ENCODE measurements around the gene LRRC10. TPM values are rescaled to one million over a fixed set of nuclear protein-coding genes. Genes with fewer than 3 reads are reported as not detected.

LRRC10 gene
- total and polyA plus RNA-seq, 2 experiments from 2014 or later, result not detected

- Histone ChIP-seq H3K4me2 (ENCODE audit: unreplicated experiment) (no peak overlapping the region), H3K27me3 (replicated peaks; ENCODE audit: insufficient read depth) (no peaks in the 10 kb centered on the region), H3K9me3 (ENCODE audit: low read depth) (no peaks in the 10 kb centered on the region), H3K4me3 (no peak overlapping the region), H3K36me3 (ENCODE audit: low read depth) (peaks cover 51% of the 10 kb centered on the region), H2AFZ (no peak overlapping the region), H3K79me2 (ENCODE audit: insufficient read depth) (peaks cover 21% of the 10 kb centered on the region; the same call in 1 of the 2 replicates), H3K9me2 (ENCODE audit: insufficient read depth) (no peaks in the 10 kb centered on the region), H3K27ac (no peak overlapping the region), H3K9ac (no peak overlapping the region), H4K20me1 (ENCODE audit: insufficient read depth) (no peaks in the 10 kb centered on the region), H3K4me1 (ENCODE audit: insufficient read depth) (peaks cover 12% of the 10 kb centered on the region), H3F3A (ENCODE audit: insufficient read depth) (peaks cover 7% of the 10 kb centered on the region; the same call in 1 of the 2 replicates)
- TF ChIP-seq EZH2 (IDR thresholded peaks at IDR 0.05; ENCODE audit: insufficient read depth, poor library complexity, severe bottlenecking), result no peak
- no peak for TF ChIP-seq EZH2phosphoT487 (IDR thresholded peaks at IDR 0.05; ENCODE audit: insufficient read depth, low read depth)
- DNase-seq, result peak; percentile 48
- in situ Hi-C loops (cut with MboI), result loop anchor here (10.0 kb wide), 1 partner anchor 171 kb away; no protein-coding TSS in a partner anchor
- WGBS, 2 experiments (ENCODE audit: low coverage in 1 of 2, low lambda C conversion rate in 2 of 2, missing lambda C conversion rate in 2 of 2), result 82 to 87% methylated on average over 3 of the region's 3 CpGs
These were observed 35.4 kb downstream of the LRRC10 start for GRCh38 chr12:69575346-69575745.

GRCh38 chr12:69570545-69571399 is 39.9 kb downstream of the LRRC10 start:
- no peaks in the 10 kb centered on the region for H3K27me3 ChIP-seq (replicated peaks; ENCODE audit: insufficient read depth)
- H3K9me2 ChIP-seq (ENCODE audit: insufficient read depth), result no peaks in the 10 kb centered on the region
- H3K27ac ChIP-seq, result no peak overlapping the region
- no peaks in the 10 kb centered on the region for H4K20me1 ChIP-seq (ENCODE audit: insufficient read depth)
- TF ChIP-seq EZH2phosphoT487 (IDR thresholded peaks at IDR 0.05; ENCODE audit: insufficient read depth, low read depth) (no peak), EZH2 (IDR thresholded peaks at IDR 0.05; ENCODE audit: insufficient read depth, poor library complexity, severe bottlenecking) (no peak)
- no peak overlapping the region for H3K4me2 ChIP-seq (ENCODE audit: unreplicated experiment)
- H3K4me3 ChIP-seq, result no peak overlapping the region
- in situ Hi-C loops (cut with MboI), result loop anchor here (10.0 kb wide), 1 partner anchor 166 kb away; no protein-coding TSS in a partner anchor
- DNase-seq, result peak; percentile 80
- H3K36me3 ChIP-seq (ENCODE audit: low read depth), result peaks cover 48% of the 10 kb centered on the region
- H3K9me3 ChIP-seq (ENCODE audit: low read depth), result no peaks in the 10 kb centered on the region
- H2AFZ ChIP-seq, result no peak overlapping the region
- H3K79me2 ChIP-seq (ENCODE audit: insufficient read depth), result peaks cover 27% of the 10 kb centered on the region
- H3K9ac ChIP-seq, result no peak overlapping the region
- 7 to 10% methylated on average over 6 of the region's 6 CpGs for WGBS, 2 experiments (ENCODE audit: low coverage in 1 of 2, low lambda C conversion rate in 2 of 2, missing lambda C conversion rate in 2 of 2)
- H3F3A ChIP-seq (ENCODE audit: insufficient read depth), result peaks cover 30% of the 10 kb centered on the region
- H3K4me1 ChIP-seq (ENCODE audit: insufficient read depth), result peaks cover 30% of the 10 kb centered on the region

GRCh38 chr12:69570000-69570516 is 40.6 kb downstream of the LRRC10 start:
- H3F3A ChIP-seq (ENCODE audit: insufficient read depth), result peaks cover 30% of the 10 kb centered on the region
- no peak for TF ChIP-seq EZH2 (IDR thresholded peaks at IDR 0.05; ENCODE audit: insufficient read depth, poor library complexity, severe bottlenecking)
- TF ChIP-seq EZH2phosphoT487 (IDR thresholded peaks at IDR 0.05; ENCODE audit: insufficient read depth, low read depth), result no peak
- no peaks in the 10 kb centered on the region for H3K9me3 ChIP-seq (ENCODE audit: low read depth)
- no peaks in the 10 kb centered on the region for H3K27me3 ChIP-seq (replicated peaks; ENCODE audit: insufficient read depth)
- H2AFZ ChIP-seq, result no peak overlapping the region
- no peak overlapping the region for H3K9ac ChIP-seq
- H3K4me1 ChIP-seq (ENCODE audit: insufficient read depth), result peaks cover 24% of the 10 kb centered on the region
- H4K20me1 ChIP-seq (ENCODE audit: insufficient read depth), result no peaks in the 10 kb centered on the region
- WGBS, 2 experiments (ENCODE audit: low coverage in 1 of 2, low lambda C conversion rate in 2 of 2, missing lambda C conversion rate in 2 of 2), result 80 to 83% methylated on average over 10 of the region's 10 CpGs
- peak; percentile 44 for DNase-seq
- no peak overlapping the region for H3K4me3 ChIP-seq
- peaks cover 43% of the 10 kb centered on the region for H3K36me3 ChIP-seq (ENCODE audit: low read depth)
- H3K9me2 ChIP-seq (ENCODE audit: insufficient read depth), result no peaks in the 10 kb centered on the region
- peak overlapping the region; percentile 53 for H3K4me2 ChIP-seq (ENCODE audit: unreplicated experiment)
- peak overlapping the region; percentile 35 for H3K27ac ChIP-seq
- peaks cover 27% of the 10 kb centered on the region for H3K79me2 ChIP-seq (ENCODE audit: insufficient read depth)
- in situ Hi-C loops (cut with MboI), result loop anchor here (10.0 kb wide), 1 partner anchor 165 kb away; no protein-coding TSS in a partner anchor

- H3K9me3 ChIP-seq (ENCODE audit: low read depth), result no peaks in the 10 kb centered on the region
- 12% methylated on average over 4 of the region's 4 CpGs for WGBS, 2 experiments (ENCODE audit: low coverage in 1 of 2, low lambda C conversion rate in 2 of 2, missing lambda C conversion rate in 2 of 2)
- peak overlapping the region; percentile 35 for H3K27ac ChIP-seq
- no peak overlapping the region for H2AFZ ChIP-seq
- no peaks in the 10 kb centered on the region for H3K27me3 ChIP-seq (replicated peaks; ENCODE audit: insufficient read depth)
- H3K9me2 ChIP-seq (ENCODE audit: insufficient read depth), result no peaks in the 10 kb centered on the region
- peak; percentile 75 for DNase-seq
- H3F3A ChIP-seq (ENCODE audit: insufficient read depth), result peaks cover 30% of the 10 kb centered on the region
- in situ Hi-C loops (cut with MboI), result no loop called here
- peak overlapping the region; percentile 53 for H3K4me2 ChIP-seq (ENCODE audit: unreplicated experiment)
- no peaks in the 10 kb centered on the region for H4K20me1 ChIP-seq (ENCODE audit: insufficient read depth)
- peak overlapping the region; percentile 20; the same call in 1 of the 2 replicates for H3K9ac ChIP-seq
- H3K4me3 ChIP-seq, result peak overlapping the region; percentile 23; the same call in 1 of the 2 replicates
- TF ChIP-seq EZH2phosphoT487 (IDR thresholded peaks at IDR 0.05; ENCODE audit: insufficient read depth, low read depth) (no peak), EZH2 (IDR thresholded peaks at IDR 0.05; ENCODE audit: insufficient read depth, poor library complexity, severe bottlenecking) (no peak)
- H3K36me3 ChIP-seq (ENCODE audit: low read depth), result peaks cover 43% of the 10 kb centered on the region
- H3K79me2 ChIP-seq (ENCODE audit: insufficient read depth), result peaks cover 35% of the 10 kb centered on the region
- peaks cover 22% of the 10 kb centered on the region for H3K4me1 ChIP-seq (ENCODE audit: insufficient read depth)
These were observed 41.5 kb downstream of the LRRC10 start for GRCh38 chr12:69569236-69569635.
